ENCODE results near the gene TCP10L. TPM values are rescaled to one million over a fixed set of nuclear protein-coding genes. Genes with fewer than 3 reads are reported as not detected.

The TCP10L gene
- total and polyA plus RNA-seq, 2 of the 4 experiments (the other 2 are of a cell fraction): 0.09 TPM; not detected in 1

- H3K4me3 ChIP-seq (ENCODE audit: insufficient read depth, low read depth, low read length): no peak overlapping the region
- H2BK15ac ChIP-seq (ENCODE audit: low read depth, low read length): no peak overlapping the region
- H2BK120ac ChIP-seq (ENCODE audit: low read depth, low read length): no peak overlapping the region
- no peak overlapping the region for H3K9ac ChIP-seq (ENCODE audit: low read depth, low read length)
- no peak overlapping the region for H3K4ac ChIP-seq (ENCODE audit: low read depth, low read length)
- dilution Hi-C loops (cut with HindIII; ENCODE audit: low sequenced_read_pairs, unreplicated experiment) (no loop called here), in situ Hi-C loops (cut with MboI; ENCODE audit: low sequenced_read_pairs) (no loop called here), intact Hi-C loops (cut with micrococcal nuclease) (no loop called here)
- no peak overlapping the region for H4K91ac ChIP-seq (ENCODE audit: insufficient read depth, low read depth, low read length)
- no peak overlapping the region for H3K56ac ChIP-seq (ENCODE audit: extremely low read depth, insufficient read depth, low read length)
- no peak overlapping the region for H2BK5ac ChIP-seq (ENCODE audit: low read depth, low read length, poor library complexity, severe bottlenecking)
- no peaks in the 10 kb centered on the region for H3K79me1 ChIP-seq (ENCODE audit: low read depth in 1 of 2, low read length in 2 of 2)
- H3K27me3 ChIP-seq (ENCODE audit: control insufficient read depth, insufficient read depth, low read length): peaks cover 2% of the 10 kb centered on the region; the same call in 1 of the 2 replicates
- H3K9me3 ChIP-seq (ENCODE audit: control insufficient read depth, insufficient read depth, low read length): no peaks in the 10 kb centered on the region
- ChIA-PET CTCF (interaction anchor here (0.6 to 0.7 kb wide), 2 partner anchors 9 to 17 kb away, joined by 3 read pairs; no protein-coding TSS in a partner anchor), POLR2A (ENCODE audit: unreplicated experiment) (no interaction called here)
- no peak overlapping the region for H2BK20ac ChIP-seq (ENCODE audit: low read depth, low read length)
- no peak overlapping the region for H2AFZ ChIP-seq (replicated peaks; ENCODE audit: low read length, poor library complexity)
- DNase-seq (no peak), ATAC-seq (ENCODE audit: low read depth) (no peak)
- H3K4me1 ChIP-seq (ENCODE audit: control insufficient read depth, insufficient read depth, low read length): no peaks in the 10 kb centered on the region
- no CpG with 5 or more reads among the region's 11 CpGs for WGBS, 2 experiments (ENCODE audit: extremely low coverage in 2 of 2, insufficient read length in 1 of 2)
- no peak overlapping the region for H3K18ac ChIP-seq (ENCODE audit: low read depth, low read length)
- no peak overlapping the region for H2AK5ac ChIP-seq (ENCODE audit: low read depth, low read length)
- H4K8ac ChIP-seq (ENCODE audit: low read depth in 2 of 2, low read length in 2 of 2): no peak overlapping the region
- no peaks in the 10 kb centered on the region for H4K20me1 ChIP-seq (ENCODE audit: insufficient read depth, low read length)
- BruUV-seq (replicated peaks): no TSS peak
- H3K27ac ChIP-seq (ENCODE audit: insufficient read depth, low read length): no peak overlapping the region
- H4K5ac ChIP-seq (ENCODE audit: low read depth, low read length): no peak overlapping the region
- H3K23ac ChIP-seq (ENCODE audit: low read depth, low read length): no peak overlapping the region
- H2AK9ac ChIP-seq (replicated peaks; ENCODE audit: low read depth, low read length, poor library complexity): no peak overlapping the region
- no peaks in the 10 kb centered on the region for H3K36me3 ChIP-seq (ENCODE audit: control insufficient read depth, insufficient read depth, low read length)
- peaks cover under 1% of the 10 kb centered on the region; the same call in 1 of the 2 replicates for H3K9me1 ChIP-seq (ENCODE audit: insufficient read depth, low read length)
- H3K4me2 ChIP-seq (ENCODE audit: low read depth, low read length): no peak overlapping the region
- no peak overlapping the region for H3K14ac ChIP-seq (replicated peaks; ENCODE audit: low read depth, low read length)
- TF ChIP-seq FOS (IDR thresholded peaks at IDR 0.05; ENCODE audit: low read depth, low read length) (no peak), MAFK (IDR thresholded peaks at IDR 0.05; ENCODE audit: low read depth, low read length) (no peak), ELK1 (IDR thresholded peaks at IDR 0.05; ENCODE audit: borderline replicate concordance, low read depth, low read length) (no peak), MAZ (IDR thresholded peaks at IDR 0.05; ENCODE audit: borderline replicate concordance, low read depth, low read length) (no peak), POLR2A (IDR thresholded peaks at IDR 0.05; ENCODE audit: low read depth, low read length) (no peak), USF2 (IDR thresholded peaks at IDR 0.05; ENCODE audit: low read depth, low read length) (no peak), SMC3 (IDR thresholded peaks at IDR 0.05; ENCODE audit: low read depth, low read length) (no peak), CEBPB (IDR thresholded peaks at IDR 0.05; ENCODE audit: low read depth, low read length) (no peak), NFE2L2 (IDR thresholded peaks at IDR 0.05; ENCODE audit: low read depth, low read length) (no peak), RFX5 (IDR thresholded peaks at IDR 0.05; ENCODE audit: low read depth, low read length) (no peak), CHD1 (IDR thresholded peaks at IDR 0.05; ENCODE audit: low read depth, low read length) (no peak), CTCF (conservative IDR thresholded peaks at IDR 0.05; ENCODE audit: low read depth, low read length) (no peak), RAD21 (IDR thresholded peaks at IDR 0.05; ENCODE audit: low read length) (no peak), MXI1 (IDR thresholded peaks at IDR 0.05; ENCODE audit: borderline replicate concordance, low read depth, low read length) (no peak), RCOR1 (IDR thresholded peaks at IDR 0.05; ENCODE audit: insufficient replicate concordance, low read length) (no peak), BHLHE40 (IDR thresholded peaks at IDR 0.05; ENCODE audit: low read depth, low read length) (no peak)
These were observed 47.1 kb downstream of the TCP10L start for GRCh38 chr21:32538147-32538792.

Measured in IMR-90 (cell line).